ENCODE results near the gene MPDZ. TPM values are rescaled to one million over a fixed set of nuclear protein-coding genes. Genes with fewer than 3 reads are reported as not detected.

Gene MPDZ
- total and polyA plus RNA-seq, 8 donors, result 6.4 to 54.3 (median 13.7) TPM

DNA sequence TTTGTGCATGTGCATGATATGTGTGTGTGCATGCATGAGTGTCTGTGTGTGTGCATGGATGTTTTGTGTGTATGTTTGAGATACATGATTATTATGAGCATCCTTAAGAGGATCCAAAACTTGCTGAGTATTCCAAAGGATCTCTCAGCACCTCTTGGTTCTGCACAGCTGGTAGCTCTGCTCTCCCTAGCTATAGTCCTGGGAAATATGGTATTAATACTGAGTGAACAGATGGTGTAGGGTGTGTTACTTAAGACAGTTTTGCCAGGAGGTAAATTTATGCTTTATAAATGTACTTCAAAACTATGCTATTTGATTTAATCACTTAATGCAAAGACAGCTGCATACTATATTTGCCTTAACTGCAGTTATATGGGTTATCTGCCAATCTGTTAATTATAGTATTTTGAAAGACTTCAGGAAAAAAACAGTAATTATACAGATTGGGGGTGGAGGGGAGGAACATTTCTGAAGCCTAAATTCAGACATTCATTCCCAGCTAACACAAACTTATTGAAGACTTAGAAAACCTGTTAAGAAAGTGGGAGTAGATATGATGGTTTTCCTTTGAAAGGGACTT is 215.5 kb downstream of the MPDZ start:
- no peak for DNase-seq
- Histone ChIP-seq H3K4me1 (no peaks in the 10 kb centered on the region), H3K4me3 (no peak overlapping the region), H3K27me3 (no peaks in the 10 kb centered on the region), H3K36me3 (no peaks in the 10 kb centered on the region), H3K27ac (no peak overlapping the region), H3K9me3 (no peaks in the 10 kb centered on the region)
- intact Hi-C loops (cut with DNase I; ENCODE audit: low total_unique reads), result no loop called here
- TF ChIP-seq POLR2A (IDR thresholded peaks at IDR 0.05) (no peak), EP300 (IDR thresholded peaks at IDR 0.05) (no peak), POLR2AphosphoS5 (IDR thresholded peaks at IDR 0.05) (no peak)
- TF ChIP-seq, protein P1, sequence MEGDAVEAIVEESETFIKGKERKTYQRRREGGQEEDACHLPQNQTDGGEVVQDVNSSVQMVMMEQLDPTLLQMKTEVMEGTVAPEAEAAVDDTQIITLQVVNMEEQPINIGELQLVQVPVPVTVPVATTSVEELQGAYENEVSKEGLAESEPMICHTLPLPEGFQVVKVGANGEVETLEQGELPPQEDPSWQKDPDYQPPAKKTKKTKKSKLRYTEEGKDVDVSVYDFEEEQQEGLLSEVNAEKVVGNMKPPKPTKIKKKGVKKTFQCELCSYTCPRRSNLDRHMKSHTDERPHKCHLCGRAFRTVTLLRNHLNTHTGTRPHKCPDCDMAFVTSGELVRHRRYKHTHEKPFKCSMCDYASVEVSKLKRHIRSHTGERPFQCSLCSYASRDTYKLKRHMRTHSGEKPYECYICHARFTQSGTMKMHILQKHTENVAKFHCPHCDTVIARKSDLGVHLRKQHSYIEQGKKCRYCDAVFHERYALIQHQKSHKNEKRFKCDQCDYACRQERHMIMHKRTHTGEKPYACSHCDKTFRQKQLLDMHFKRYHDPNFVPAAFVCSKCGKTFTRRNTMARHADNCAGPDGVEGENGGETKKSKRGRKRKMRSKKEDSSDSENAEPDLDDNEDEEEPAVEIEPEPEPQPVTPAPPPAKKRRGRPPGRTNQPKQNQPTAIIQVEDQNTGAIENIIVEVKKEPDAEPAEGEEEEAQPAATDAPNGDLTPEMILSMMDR (IDR thresholded peaks at IDR 0.05), result no peak

DNA sequence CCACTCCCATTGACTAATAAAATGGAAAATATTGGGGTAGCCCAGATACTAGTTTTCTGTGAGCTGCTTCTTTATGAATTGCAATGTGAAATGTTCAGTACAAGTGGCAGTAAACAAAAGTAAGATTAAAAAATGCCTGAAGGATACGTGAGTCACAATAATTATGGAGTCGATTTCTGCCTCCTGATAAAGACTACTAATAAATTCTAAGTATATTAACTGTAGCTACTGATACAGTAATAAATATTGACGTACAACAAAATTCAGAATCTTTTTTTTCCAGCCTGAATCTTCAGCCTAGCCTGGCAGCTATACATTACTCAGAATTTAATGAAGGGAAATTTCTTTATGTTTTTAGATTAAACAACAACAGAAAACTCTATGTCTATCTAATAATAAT is 218.1 kb downstream of the MPDZ start:
- H3K4me1 ChIP-seq, result no peaks in the 10 kb centered on the region
- H3K27ac ChIP-seq, result no peak overlapping the region
- H3K4me3 ChIP-seq, result no peak overlapping the region
- no peaks in the 10 kb centered on the region for H3K27me3 ChIP-seq
- DNase-seq, result no peak
- intact Hi-C loops (cut with DNase I; ENCODE audit: low total_unique reads), result no loop called here
- H3K36me3 ChIP-seq, result no peaks in the 10 kb centered on the region
- TF ChIP-seq, protein P1 (IDR thresholded peaks at IDR 0.05), result no peak
- TF ChIP-seq POLR2A (IDR thresholded peaks at IDR 0.05) (no peak), EP300 (IDR thresholded peaks at IDR 0.05) (no peak), POLR2AphosphoS5 (IDR thresholded peaks at IDR 0.05) (no peak)
- WGBS, 5 donors, result 69 to 83% (median 72%) methylated on average over 3 of the region's 3 CpGs
- no peaks in the 10 kb centered on the region for H3K9me3 ChIP-seq

Measured in stomach (tissue), 9 donors.